Cardiac fibroblast (primary cell): Measurements from ENCODE around the gene SPRR2A.
"Not testable (repeated sequence)": the region's sequence is repeated elsewhere in the genome, so short reads cannot be mapped to it uniquely, and the experiment has no call there.

Source experiments
- DNase-seq, 2 donors: peaks; one replicate each; pipeline versions ENCODE4 v3.0.0 to v3.0.0-alpha.2; 2010; ENCODE audit warnings: low read depth in 2 of 2
- H3K4me3 ChIP-seq, 2 donors: replicated peaks in 1 of 2; 1 replicate in 1 of 2; 2 replicates in 1 of 2; pipeline ENCODE4 v1.5.1; 2011; ENCODE audit warnings: low read depth in 2 of 2, low read length in 2 of 2, mild to moderate bottlenecking in 2 of 2, moderate library complexity in 1 of 2
- TF ChIP-seq, protein P1 (sequence below): IDR thresholded peaks from one replicate; pipeline ENCODE4 v1.5.1; 2011; ENCODE audit warnings: low read depth, mild to moderate bottlenecking, low read length, inconsistent platforms

Gene SPRR2A

GRCh38 chr1:153025797-153026196, 31.5 kb downstream of the SPRR2A start:
- TF ChIP-seq, protein P1, sequence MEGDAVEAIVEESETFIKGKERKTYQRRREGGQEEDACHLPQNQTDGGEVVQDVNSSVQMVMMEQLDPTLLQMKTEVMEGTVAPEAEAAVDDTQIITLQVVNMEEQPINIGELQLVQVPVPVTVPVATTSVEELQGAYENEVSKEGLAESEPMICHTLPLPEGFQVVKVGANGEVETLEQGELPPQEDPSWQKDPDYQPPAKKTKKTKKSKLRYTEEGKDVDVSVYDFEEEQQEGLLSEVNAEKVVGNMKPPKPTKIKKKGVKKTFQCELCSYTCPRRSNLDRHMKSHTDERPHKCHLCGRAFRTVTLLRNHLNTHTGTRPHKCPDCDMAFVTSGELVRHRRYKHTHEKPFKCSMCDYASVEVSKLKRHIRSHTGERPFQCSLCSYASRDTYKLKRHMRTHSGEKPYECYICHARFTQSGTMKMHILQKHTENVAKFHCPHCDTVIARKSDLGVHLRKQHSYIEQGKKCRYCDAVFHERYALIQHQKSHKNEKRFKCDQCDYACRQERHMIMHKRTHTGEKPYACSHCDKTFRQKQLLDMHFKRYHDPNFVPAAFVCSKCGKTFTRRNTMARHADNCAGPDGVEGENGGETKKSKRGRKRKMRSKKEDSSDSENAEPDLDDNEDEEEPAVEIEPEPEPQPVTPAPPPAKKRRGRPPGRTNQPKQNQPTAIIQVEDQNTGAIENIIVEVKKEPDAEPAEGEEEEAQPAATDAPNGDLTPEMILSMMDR, result no peak
- DNase-seq, result no peak

DNA sequence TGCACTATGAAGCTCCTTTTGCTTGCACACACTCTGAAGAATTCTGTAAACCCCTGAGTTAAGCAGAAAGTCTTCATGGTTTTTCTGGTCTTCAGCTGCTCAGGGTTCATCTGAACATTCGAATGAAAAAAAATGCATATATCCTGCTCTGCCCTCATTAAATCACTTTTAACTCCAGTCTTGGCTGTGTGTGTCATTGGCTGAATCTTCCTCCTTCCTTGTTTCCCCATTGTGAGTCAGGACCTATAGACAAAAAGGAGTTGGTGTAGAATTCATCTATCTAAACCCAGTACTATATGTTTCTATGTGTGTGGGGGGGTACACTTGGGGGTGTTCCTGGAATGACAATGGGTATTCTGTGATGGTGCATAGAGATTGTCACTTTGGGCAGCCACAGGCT, 32.9 kb downstream of the SPRR2A start:
- H3K4me3 ChIP-seq, result no peak overlapping the region
- TF ChIP-seq, protein P1, result no peak
- no peak for DNase-seq

More at GRCh38 chr1:153025797-153026196, 31.5 kb downstream of the SPRR2A start:
- H3K4me3 ChIP-seq, result no peak overlapping the region

- TF ChIP-seq, protein P1, result no peak
- H3K4me3 ChIP-seq, result no peak overlapping the region
- no peak for DNase-seq
Measured at GRCh38 chr1:153023109-153023508, 34.2 kb downstream of the SPRR2A start.

GRCh38 chr1:153022340-153022739, 35.0 kb downstream of the SPRR2A start:
- not testable (repeated sequence) for H3K4me3 ChIP-seq, DNase-seq

DNA sequence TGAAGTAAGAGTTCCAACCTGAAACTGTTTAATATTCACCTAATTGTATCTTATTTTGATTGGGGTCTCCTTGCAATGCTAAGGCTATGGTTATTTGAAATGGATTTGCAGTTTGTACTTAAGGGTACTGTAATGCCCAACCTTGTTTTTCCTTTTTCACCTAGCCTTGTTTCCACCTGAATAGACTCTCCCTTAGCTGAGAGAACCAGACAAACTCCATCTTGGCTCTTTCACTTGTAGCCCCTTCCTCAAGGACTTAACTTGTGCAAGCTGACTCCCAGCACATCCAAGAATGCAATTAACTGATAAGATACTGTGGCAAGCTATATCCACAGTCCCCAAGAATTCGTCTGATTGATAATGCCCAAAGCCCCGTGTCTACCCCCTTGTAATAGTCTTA, 35.5 kb downstream of the SPRR2A start:
- not testable (repeated sequence) for H3K4me3 ChIP-seq, DNase-seq

- H3K4me3 ChIP-seq, DNase-seq: not testable (repeated sequence)
Measured at GRCh38 chr1:153011235-153011758, 46.0 kb downstream of the SPRR2A start.
